Measurements from ENCODE around the gene MICB. TPM values are rescaled to one million over a fixed set of nuclear protein-coding genes. Genes with fewer than 3 reads are reported as not detected.
A peak's percentile ranks its signal among the peaks of the same experiment; 100 is the strongest.
"Not testable (repeated sequence)": the region's sequence is repeated elsewhere in the genome, so short reads cannot be mapped to it uniquely, and the experiment has no call there.

Gene MICB
- total and polyA plus RNA-seq, 4 donors = 3.8 to 10.2 (median 7.4) TPM

DNA sequence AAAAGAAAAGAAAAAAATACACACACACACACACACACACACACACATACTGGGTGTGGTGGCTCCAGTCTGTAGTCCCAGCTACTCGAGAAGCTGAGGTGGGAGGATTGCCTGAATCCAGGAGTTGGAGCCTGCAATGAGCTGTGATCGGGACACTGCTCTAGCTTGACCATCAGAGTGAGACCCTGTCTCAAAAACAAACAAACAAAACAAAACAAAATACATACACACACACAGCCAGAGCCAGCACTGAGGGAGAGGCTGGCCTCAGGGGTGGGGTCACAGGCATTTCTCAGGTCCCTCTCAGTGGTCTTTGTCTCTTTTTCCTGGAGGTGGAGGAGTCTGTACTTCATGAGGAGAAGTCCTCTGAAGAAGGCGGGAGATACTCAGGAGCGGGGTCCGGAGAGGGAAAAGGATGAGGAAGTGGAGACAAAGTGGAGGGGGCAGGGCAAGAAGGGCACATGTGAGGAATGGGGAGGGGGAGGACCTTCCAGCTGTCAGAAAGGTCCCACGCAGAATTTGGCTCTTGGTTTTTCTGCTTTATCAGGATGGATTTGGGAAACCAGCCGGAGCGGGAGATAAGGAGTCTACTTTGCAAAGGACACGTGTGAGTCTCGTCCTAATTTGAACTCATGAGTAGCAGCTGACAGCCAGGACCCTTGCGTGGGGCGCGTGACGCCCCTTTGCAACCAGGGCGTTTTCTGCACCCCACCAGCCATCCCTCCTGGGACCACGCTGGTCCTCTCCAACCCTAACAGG, 7.7 kb upstream of the MICB start:
- no peak overlapping the region for H3K27ac ChIP-seq (ENCODE audit: low read depth in 1 of 2, low read length in 1 of 2)
- H3K27me3 ChIP-seq (ENCODE audit: control insufficient read depth in 3 of 3, insufficient read depth in 3 of 3, low read length in 2 of 3) = peaks cover 0 to 27% (median 4%) of the 10 kb centered on the region in 3 donors
- H3K4me3 ChIP-seq = no peak overlapping the region
- ATAC-seq (ENCODE audit: insufficient read depth, low FRiP score) = no peak
- WGBS, 2 donors = 60 to 64% methylated on average over 16 of the region's 16 CpGs
- H3K36me3 ChIP-seq (ENCODE audit: control insufficient read depth in 4 of 4, insufficient read depth in 4 of 4, low read length in 4 of 4) = no peaks in the 10 kb centered on the region
- no peak for DNase-seq
- no peak overlapping the region for H3K9ac ChIP-seq (ENCODE audit: insufficient read depth in 1 of 2, low read length in 2 of 2)
- TF ChIP-seq, protein P1, sequence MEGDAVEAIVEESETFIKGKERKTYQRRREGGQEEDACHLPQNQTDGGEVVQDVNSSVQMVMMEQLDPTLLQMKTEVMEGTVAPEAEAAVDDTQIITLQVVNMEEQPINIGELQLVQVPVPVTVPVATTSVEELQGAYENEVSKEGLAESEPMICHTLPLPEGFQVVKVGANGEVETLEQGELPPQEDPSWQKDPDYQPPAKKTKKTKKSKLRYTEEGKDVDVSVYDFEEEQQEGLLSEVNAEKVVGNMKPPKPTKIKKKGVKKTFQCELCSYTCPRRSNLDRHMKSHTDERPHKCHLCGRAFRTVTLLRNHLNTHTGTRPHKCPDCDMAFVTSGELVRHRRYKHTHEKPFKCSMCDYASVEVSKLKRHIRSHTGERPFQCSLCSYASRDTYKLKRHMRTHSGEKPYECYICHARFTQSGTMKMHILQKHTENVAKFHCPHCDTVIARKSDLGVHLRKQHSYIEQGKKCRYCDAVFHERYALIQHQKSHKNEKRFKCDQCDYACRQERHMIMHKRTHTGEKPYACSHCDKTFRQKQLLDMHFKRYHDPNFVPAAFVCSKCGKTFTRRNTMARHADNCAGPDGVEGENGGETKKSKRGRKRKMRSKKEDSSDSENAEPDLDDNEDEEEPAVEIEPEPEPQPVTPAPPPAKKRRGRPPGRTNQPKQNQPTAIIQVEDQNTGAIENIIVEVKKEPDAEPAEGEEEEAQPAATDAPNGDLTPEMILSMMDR (IDR thresholded peaks at IDR 0.05; ENCODE audit: control extremely low read depth, extremely low read depth) = no peak
- peaks cover 0 to 4% (median 0%) of the 10 kb centered on the region in 5 donors for H3K4me1 ChIP-seq (ENCODE audit: control insufficient read depth in 5 of 5, insufficient read depth in 5 of 5, low read length in 5 of 5)
- no peaks in the 10 kb centered on the region for H3K9me3 ChIP-seq (ENCODE audit: control insufficient read depth in 4 of 4, insufficient read depth in 3 of 4, low read length in 3 of 4)

DNA sequence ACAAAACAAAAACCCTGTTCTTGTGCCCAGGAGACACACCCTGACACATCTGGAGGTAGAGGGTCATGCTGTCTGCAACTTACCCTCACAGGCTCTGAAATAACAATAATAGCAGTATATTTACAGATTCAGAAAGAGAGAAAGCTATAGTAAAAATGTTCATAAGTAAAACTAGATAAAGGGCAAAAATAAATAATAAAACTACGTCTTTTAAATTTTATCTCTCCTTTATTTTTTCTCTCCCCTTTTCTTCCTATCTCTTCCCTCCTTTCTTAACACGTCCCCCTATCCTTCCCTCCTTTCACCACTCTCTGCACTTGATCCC, 4.4 kb upstream of the MICB start:
- H3K36me3 ChIP-seq (ENCODE audit: control insufficient read depth in 4 of 4, insufficient read depth in 4 of 4, low read length in 4 of 4); H3K9me3 ChIP-seq (ENCODE audit: control insufficient read depth in 4 of 4, insufficient read depth in 3 of 4, low read length in 3 of 4); H3K9ac ChIP-seq (ENCODE audit: insufficient read depth in 1 of 2, low read length in 2 of 2); ATAC-seq (ENCODE audit: insufficient read depth, low FRiP score); H3K4me3 ChIP-seq; DNase-seq: not testable (repeated sequence)
- WGBS, 2 donors = 0 to 3% methylated on average over 2 of the region's 2 CpGs
- Histone ChIP-seq H3K4me1 (ENCODE audit: control insufficient read depth in 5 of 5, insufficient read depth in 5 of 5, low read length in 5 of 5) (peaks cover 0 to 11% (median 0%) of the 10 kb centered on the region in 5 donors), H3K27ac (ENCODE audit: low read depth in 1 of 2, low read length in 1 of 2) (peak overlapping the region in 1 of 2 donors; percentile 83), H3K27me3 (ENCODE audit: control insufficient read depth in 3 of 3, insufficient read depth in 3 of 3, low read length in 2 of 3) (peaks cover 0 to 53% (median 14%) of the 10 kb centered on the region in 3 donors)

DNA sequence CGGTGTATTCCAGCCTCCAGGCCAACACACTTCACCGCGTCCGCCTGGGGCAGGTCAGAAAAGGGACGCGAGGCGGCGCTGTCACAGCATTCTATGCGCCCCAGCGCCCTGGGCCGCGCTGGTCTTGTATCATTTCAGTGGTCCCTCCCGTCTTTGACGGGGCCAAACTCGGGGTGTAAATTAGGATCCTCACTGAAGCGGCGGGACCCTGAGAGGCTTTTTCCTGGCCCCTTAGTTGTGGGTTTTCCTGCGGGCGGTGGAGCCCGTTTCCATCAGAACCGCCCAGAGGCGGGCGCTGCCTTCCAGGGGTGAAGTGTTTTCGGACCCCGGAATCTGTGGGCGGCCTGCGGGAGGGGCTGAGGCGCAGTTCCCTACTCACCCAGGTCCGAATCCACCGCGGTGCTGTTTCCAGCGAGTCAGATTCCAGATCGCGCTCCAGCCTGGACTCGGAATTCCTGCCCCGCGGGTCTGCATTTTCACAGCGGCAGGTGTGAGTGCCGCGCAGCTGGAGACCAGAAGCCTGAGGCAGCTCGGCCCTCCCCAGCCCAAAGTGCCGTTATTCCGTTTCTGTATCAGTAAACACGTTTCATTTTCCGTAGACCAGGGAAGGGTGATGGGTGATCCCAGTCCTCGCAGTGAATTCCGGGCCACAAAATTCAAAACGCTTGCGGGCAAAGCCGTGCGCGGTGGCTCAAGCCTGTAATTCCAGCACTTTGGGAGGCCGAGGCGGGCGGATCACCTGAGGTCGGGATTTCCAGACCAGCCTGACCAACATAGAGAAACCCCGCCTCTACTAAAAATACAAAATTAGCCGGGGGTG, 3.9 kb upstream of the MICB start:
- H3K9ac ChIP-seq (ENCODE audit: insufficient read depth in 1 of 2, low read length in 2 of 2) = peak overlapping the region in 1 of 2 donors; percentile 42
- ATAC-seq (ENCODE audit: insufficient read depth, low FRiP score) (peak; percentile 75), DNase-seq (peak; percentile 51 to 69 (median 61))
- peak overlapping the region; percentile 2 to 83 for H3K27ac ChIP-seq (ENCODE audit: low read depth in 1 of 2, low read length in 1 of 2)
- WGBS, 2 donors = 1% methylated on average over 58 of the region's 58 CpGs
- H3K27me3 ChIP-seq (ENCODE audit: control insufficient read depth in 3 of 3, insufficient read depth in 3 of 3, low read length in 2 of 3) = peaks cover 0 to 55% (median 17%) of the 10 kb centered on the region in 3 donors
- no peaks in the 10 kb centered on the region for H3K36me3 ChIP-seq (ENCODE audit: control insufficient read depth in 4 of 4, insufficient read depth in 4 of 4, low read length in 4 of 4)
- TF ChIP-seq, protein P1 (IDR thresholded peaks at IDR 0.05; ENCODE audit: control extremely low read depth, extremely low read depth) = peak; percentile 93
- H3K4me3 ChIP-seq = peak overlapping the region; percentile 34
- H3K9me3 ChIP-seq (ENCODE audit: control insufficient read depth in 4 of 4, insufficient read depth in 3 of 4, low read length in 3 of 4) = no peaks in the 10 kb centered on the region
- H3K4me1 ChIP-seq (ENCODE audit: control insufficient read depth in 5 of 5, insufficient read depth in 5 of 5, low read length in 5 of 5) = peaks cover 0 to 11% (median 3%) of the 10 kb centered on the region in 5 donors

DNA sequence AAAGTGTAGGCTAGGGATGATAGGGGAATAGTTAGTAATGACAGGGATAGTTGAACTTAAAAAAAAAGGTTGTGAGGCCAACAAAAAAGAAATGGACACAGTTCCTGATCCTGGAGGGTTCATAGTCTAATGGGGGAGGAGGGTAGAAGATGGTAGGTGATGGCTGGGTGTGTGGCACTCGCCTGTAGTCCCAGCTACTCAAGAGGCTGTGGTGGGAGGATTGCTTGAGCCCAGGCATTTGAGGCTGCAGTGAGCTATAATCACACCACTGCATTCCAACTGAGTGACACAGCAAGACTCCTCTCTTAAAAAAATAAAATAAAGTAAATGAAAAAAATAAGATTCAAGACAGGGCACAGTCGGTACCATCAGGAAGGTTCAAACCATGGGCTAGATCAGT, 2.4 kb upstream of the MICB start:
- H3K9ac ChIP-seq (ENCODE audit: insufficient read depth in 1 of 2, low read length in 2 of 2) = no peak overlapping the region
- H3K9me3 ChIP-seq (ENCODE audit: control insufficient read depth in 4 of 4, insufficient read depth in 3 of 4, low read length in 3 of 4) = no peaks in the 10 kb centered on the region
- peak overlapping the region in 1 of 2 donors; percentile 31 for H3K27ac ChIP-seq (ENCODE audit: low read depth in 1 of 2, low read length in 1 of 2)
- WGBS, 2 donors = 68 to 69% methylated on average over 2 of the region's 2 CpGs
- no peak overlapping the region for H3K4me3 ChIP-seq
- H3K4me1 ChIP-seq (ENCODE audit: control insufficient read depth in 5 of 5, insufficient read depth in 5 of 5, low read length in 5 of 5) = peaks cover 0 to 11% (median 7%) of the 10 kb centered on the region in 5 donors
- ATAC-seq (ENCODE audit: insufficient read depth, low FRiP score) = no peak
- H3K27me3 ChIP-seq (ENCODE audit: control insufficient read depth in 3 of 3, insufficient read depth in 3 of 3, low read length in 2 of 3) = peaks cover 0 to 59% (median 23%) of the 10 kb centered on the region in 3 donors
- TF ChIP-seq, protein P1 (IDR thresholded peaks at IDR 0.05; ENCODE audit: control extremely low read depth, extremely low read depth) = no peak
- no peak for DNase-seq
- H3K36me3 ChIP-seq (ENCODE audit: control insufficient read depth in 4 of 4, insufficient read depth in 4 of 4, low read length in 4 of 4) = no peaks in the 10 kb centered on the region

DNA sequence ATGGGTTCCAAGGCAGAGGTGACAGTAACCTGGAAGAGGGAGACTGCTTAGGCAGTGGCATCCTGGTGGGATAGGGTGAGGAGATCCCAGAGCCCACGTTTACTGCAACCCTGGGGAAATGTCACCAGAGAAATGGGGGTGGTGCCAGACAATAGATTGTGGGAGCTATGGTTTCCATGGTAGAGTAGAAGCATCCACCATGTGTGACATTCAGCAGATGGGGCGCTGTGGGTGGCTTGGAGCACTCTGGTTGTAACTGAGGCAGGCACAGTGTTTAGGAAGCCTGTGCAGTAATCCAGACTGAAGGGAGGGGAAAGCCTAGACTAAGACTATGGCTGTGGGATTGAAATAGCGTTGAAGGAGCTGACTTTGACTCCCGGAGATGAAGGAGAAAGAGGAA, 1.1 kb upstream of the MICB start:
- H3K4me3 ChIP-seq = not testable (repeated sequence)
- WGBS, 2 donors = 34 to 60% methylated on average over 4 of the region's 4 CpGs

More for the DNA sequence above, 1.1 kb upstream of the MICB start:
- peaks cover 0 to 11% (median 7%) of the 10 kb centered on the region in 5 donors for H3K4me1 ChIP-seq (ENCODE audit: control insufficient read depth in 5 of 5, insufficient read depth in 5 of 5, low read length in 5 of 5)
- not testable (repeated sequence) for DNase-seq; H3K27ac ChIP-seq (ENCODE audit: low read depth in 1 of 2, low read length in 1 of 2); H3K36me3 ChIP-seq (ENCODE audit: control insufficient read depth in 4 of 4, insufficient read depth in 4 of 4, low read length in 4 of 4); H3K9me3 ChIP-seq (ENCODE audit: control insufficient read depth in 4 of 4, insufficient read depth in 3 of 4, low read length in 3 of 4); H3K9ac ChIP-seq (ENCODE audit: insufficient read depth in 1 of 2, low read length in 2 of 2); ATAC-seq (ENCODE audit: insufficient read depth, low FRiP score)
- peaks cover 0 to 66% (median 28%) of the 10 kb centered on the region in 3 donors for H3K27me3 ChIP-seq (ENCODE audit: control insufficient read depth in 3 of 3, insufficient read depth in 3 of 3, low read length in 2 of 3)
